Neural progenitor cell (in vitro differentiated cells): ENCODE data around the gene KIR2DL3.

Experiments
- EZH2 ChIP-seq: fragments of 200-600 bp; sonication (generic); IDR thresholded peaks from 2 replicates; pipeline ENCODE4 v1.6.1; 2017; ENCODE audit warnings: antibody characterized with exemption, mild to moderate bottlenecking, moderate library complexity
- TF ChIP-seq, protein P1 (sequence below): fragments of 200-600 bp; sonication (generic); IDR thresholded peaks from 2 replicates; pipeline ENCODE4 v1.5.1; 2017; ENCODE audit warnings: antibody characterized with exemption, mild to moderate bottlenecking

DNA sequence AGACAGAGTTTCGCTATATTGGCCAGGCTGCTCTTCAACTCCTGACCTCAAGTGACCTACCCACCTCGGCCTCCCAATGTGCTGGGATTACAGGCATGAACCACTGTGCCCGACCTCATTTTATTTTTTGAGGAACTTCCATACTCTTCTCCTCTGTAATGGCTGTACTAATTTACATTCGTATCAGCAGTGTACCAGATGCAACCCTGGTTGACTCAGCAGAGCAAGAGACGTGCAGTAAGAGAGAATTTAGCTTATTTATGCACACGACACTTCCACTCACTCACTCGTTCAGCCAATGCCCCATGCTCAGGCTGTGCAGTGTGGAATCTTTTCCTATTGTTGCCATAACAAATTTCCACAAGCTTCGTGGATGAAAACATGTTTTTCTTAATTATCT is 7.1 kb upstream of the KIR2DL3 start:
- TF ChIP-seq, protein P1, sequence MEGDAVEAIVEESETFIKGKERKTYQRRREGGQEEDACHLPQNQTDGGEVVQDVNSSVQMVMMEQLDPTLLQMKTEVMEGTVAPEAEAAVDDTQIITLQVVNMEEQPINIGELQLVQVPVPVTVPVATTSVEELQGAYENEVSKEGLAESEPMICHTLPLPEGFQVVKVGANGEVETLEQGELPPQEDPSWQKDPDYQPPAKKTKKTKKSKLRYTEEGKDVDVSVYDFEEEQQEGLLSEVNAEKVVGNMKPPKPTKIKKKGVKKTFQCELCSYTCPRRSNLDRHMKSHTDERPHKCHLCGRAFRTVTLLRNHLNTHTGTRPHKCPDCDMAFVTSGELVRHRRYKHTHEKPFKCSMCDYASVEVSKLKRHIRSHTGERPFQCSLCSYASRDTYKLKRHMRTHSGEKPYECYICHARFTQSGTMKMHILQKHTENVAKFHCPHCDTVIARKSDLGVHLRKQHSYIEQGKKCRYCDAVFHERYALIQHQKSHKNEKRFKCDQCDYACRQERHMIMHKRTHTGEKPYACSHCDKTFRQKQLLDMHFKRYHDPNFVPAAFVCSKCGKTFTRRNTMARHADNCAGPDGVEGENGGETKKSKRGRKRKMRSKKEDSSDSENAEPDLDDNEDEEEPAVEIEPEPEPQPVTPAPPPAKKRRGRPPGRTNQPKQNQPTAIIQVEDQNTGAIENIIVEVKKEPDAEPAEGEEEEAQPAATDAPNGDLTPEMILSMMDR: no peak
- no peak for TF ChIP-seq EZH2
